Measurements from ENCODE around the gene RAPGEF5. TPM values are rescaled to one million over a fixed set of nuclear protein-coding genes. Genes with fewer than 3 reads are reported as not detected.
"Not testable (repeated sequence)": the region's sequence is repeated elsewhere in the genome, so short reads cannot be mapped to it uniquely, and the experiment has no call there.

RAPGEF5 gene
- total RNA-seq, 2 donors from 2014 or later, result 19.4 to 32.5 TPM

DNA sequence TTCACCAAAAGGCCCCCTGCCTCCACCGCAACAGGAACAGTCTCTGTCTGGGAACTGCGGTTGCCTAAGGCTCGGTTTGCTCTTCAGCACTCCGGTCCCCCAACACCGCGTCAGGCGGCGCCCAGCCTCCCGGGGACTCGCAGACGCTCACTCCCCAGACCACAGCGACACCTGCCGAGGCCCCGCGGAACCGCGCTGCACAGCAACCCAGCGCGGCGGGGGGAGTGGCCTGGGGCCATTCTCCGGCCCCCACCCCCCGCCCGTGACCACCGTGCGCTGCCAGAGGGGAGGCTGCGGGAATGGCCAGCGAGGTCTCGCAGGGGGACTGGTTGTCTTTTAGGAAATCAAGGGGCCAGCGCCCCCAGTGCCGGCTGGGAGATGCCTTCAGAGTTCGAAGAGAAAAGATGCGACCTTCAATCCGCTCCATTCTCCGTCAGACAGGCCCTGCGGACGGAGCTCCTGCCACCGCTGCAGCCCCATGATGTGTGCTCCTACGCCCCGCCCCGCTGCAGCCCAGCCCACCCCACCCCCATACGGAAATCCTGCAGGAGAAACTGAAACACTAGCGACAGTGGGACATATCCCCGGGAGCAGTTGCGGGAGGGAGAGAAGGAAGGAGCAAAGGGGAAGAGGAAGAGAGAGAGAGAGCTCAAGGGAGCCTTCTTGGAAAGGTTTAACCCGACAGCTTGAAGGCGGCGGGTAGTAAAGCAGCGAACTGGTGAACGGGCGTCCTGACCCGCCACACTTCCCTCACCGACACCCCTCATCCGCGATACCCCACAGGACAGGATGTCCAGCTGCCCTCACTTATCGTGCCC lies 273.9 kb downstream of the RAPGEF5 start:
- H3K4me3 ChIP-seq, result peak overlapping the region; percentile 58 to 65
- H3K36me3 ChIP-seq, result no peaks in the 10 kb centered on the region
- no peaks in the 10 kb centered on the region for H3K9me3 ChIP-seq
- peaks cover 0 to 6% of the 10 kb centered on the region in 2 donors for H3K4me1 ChIP-seq
- DNase-seq (ENCODE audit: low spot score), result peak; percentile 84
- peak overlapping the region; percentile 75 to 90 for H3K27ac ChIP-seq
- H3K27me3 ChIP-seq, result no peaks in the 10 kb centered on the region
- TF ChIP-seq, protein P1, sequence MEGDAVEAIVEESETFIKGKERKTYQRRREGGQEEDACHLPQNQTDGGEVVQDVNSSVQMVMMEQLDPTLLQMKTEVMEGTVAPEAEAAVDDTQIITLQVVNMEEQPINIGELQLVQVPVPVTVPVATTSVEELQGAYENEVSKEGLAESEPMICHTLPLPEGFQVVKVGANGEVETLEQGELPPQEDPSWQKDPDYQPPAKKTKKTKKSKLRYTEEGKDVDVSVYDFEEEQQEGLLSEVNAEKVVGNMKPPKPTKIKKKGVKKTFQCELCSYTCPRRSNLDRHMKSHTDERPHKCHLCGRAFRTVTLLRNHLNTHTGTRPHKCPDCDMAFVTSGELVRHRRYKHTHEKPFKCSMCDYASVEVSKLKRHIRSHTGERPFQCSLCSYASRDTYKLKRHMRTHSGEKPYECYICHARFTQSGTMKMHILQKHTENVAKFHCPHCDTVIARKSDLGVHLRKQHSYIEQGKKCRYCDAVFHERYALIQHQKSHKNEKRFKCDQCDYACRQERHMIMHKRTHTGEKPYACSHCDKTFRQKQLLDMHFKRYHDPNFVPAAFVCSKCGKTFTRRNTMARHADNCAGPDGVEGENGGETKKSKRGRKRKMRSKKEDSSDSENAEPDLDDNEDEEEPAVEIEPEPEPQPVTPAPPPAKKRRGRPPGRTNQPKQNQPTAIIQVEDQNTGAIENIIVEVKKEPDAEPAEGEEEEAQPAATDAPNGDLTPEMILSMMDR (IDR thresholded peaks at IDR 0.05), result peak; percentile 95 to 98

DNA sequence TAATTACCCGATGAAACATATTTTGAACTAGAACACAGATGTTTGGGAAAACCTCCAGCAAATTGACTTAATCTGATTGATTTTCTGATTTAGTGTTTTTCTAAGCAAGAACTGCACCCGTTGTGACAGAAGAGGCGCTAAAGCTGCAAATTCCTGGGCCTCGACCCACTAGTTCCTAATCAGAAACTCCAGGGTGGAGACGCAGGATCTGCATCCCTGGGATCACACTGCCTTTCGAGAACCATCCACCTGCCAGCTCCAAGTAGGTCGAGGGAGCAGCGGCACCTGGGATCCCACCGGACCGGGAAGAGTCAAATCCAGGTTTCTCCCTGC lies 274.4 kb downstream of the RAPGEF5 start:
- DNase-seq (ENCODE audit: low spot score), result no peak
- no peaks in the 10 kb centered on the region for H3K9me3 ChIP-seq
- H3K36me3 ChIP-seq, result no peaks in the 10 kb centered on the region
- no peaks in the 10 kb centered on the region for H3K27me3 ChIP-seq
- peak overlapping the region; percentile 58 to 65 for H3K4me3 ChIP-seq
- TF ChIP-seq, protein P1 (IDR thresholded peaks at IDR 0.05), result no peak
- H3K27ac ChIP-seq, result peak overlapping the region; percentile 75 to 90
- H3K4me1 ChIP-seq, result peaks cover 0 to 6% of the 10 kb centered on the region in 2 donors

DNA sequence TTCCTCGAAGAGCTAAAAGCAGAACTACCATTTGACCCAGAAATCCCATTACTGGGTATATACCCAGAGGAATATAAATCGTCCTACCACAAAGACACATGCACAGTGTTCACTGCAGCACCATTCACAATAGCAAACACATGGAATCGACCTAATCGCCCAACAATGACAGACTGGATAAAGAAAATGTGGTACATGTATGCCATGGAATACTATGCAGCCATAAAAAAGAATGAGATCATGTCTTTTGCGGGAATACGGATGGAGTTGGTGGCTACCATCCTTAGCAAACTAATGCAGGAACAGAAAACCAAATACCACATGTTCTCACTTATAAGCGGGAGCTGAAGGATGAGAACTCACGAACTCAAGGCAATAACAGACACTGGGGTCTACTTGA lies 276.7 kb downstream of the RAPGEF5 start:
- DNase-seq (ENCODE audit: low spot score); H3K4me3 ChIP-seq; H3K9me3 ChIP-seq; H3K4me1 ChIP-seq; H3K27ac ChIP-seq; H3K36me3 ChIP-seq; H3K27me3 ChIP-seq: not testable (repeated sequence)

DNA sequence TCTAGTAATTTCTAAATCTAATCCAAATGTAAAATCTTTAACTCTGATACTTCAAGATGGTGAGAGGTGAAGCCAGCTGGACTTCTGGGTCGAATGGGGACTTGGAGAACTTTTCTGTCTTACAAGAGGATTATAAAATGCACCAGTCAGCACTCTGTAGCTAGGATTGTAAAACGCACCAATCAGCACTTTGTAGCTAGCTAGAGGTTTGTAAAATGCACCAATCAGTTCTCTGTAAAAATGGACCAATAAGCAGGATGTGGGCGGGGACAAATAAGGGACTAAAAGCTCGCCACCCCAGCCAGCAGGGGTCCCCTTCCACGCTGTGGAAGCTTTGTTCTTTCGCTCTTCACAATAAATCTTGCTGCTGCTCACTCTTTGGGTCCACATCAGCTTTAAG lies 278.1 kb downstream of the RAPGEF5 start:
- not testable (repeated sequence) for H3K27me3 ChIP-seq

DNA sequence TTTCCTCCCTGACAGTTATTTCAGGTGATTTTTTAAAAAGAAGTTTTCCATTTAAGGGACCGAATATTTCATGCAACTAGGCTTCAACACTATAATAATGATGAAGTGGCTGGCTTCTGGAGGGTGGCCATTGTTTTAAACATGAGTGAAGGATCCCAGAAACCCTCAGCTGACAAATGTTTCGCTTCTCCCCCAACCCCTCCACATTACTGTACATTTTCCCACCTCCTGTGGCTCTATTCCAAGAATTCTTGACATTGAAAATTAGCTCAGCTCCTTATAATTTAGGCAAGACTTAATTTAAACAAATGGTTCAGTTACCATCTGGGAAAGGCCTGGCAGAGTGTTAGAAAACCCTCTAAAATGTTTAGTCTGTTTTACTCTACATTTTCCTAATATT lies 281.4 kb downstream of the RAPGEF5 start:
- Histone ChIP-seq H3K9me3 (no peaks in the 10 kb centered on the region), H3K27ac (no peak overlapping the region), H3K36me3 (no peaks in the 10 kb centered on the region), H3K27me3 (no peaks in the 10 kb centered on the region), H3K4me1 (no peaks in the 10 kb centered on the region), H3K4me3 (no peak overlapping the region)
- DNase-seq (ENCODE audit: low spot score), result no peak
- TF ChIP-seq, protein P1 (IDR thresholded peaks at IDR 0.05), result no peak

More for the DNA sequence above, 278.1 kb downstream of the RAPGEF5 start:
- H3K4me3 ChIP-seq; DNase-seq (ENCODE audit: low spot score); H3K36me3 ChIP-seq; H3K27ac ChIP-seq; H3K9me3 ChIP-seq; H3K4me1 ChIP-seq: not testable (repeated sequence)

DNA sequence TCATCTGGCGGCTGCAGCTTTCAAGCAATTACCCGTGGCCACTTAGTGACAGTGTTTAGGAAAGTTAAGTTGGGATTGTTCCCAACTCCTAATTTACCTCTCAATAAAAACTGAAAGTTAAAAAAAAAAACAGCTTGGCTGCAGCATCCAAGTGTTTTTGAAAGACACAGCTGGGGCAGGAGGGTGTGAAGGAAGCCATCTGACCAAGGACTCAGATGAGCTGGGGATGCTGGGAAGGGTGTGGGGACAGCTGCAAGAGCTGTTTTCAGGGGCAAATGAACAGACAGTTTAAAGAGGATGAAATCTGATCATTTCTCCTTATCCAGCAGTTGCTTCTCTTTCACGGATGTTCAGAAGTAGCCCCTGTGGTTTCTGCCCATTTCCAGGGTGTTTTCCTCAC lies 282.1 kb downstream of the RAPGEF5 start:
- Histone ChIP-seq H3K36me3 (no peaks in the 10 kb centered on the region), H3K4me3 (no peak overlapping the region), H3K4me1 (no peaks in the 10 kb centered on the region), H3K27me3 (no peaks in the 10 kb centered on the region), H3K27ac (no peak overlapping the region), H3K9me3 (no peaks in the 10 kb centered on the region)
- TF ChIP-seq, protein P1 (IDR thresholded peaks at IDR 0.05), result no peak
- no peak for DNase-seq (ENCODE audit: low spot score)

Other genes with a start within 250 kb of the RAPGEF5 start
- gene STEAP1B, start 143.0 kb upstream of the RAPGEF5 start, total RNA-seq, result under 1 TPM in 1 of 2 donors, not detected in 1; 0.39 TPM